Breast epithelium (tissue), 4 donors: ENCODE measurements around the gene WSB2. TPM values are rescaled to one million over a fixed set of nuclear protein-coding genes. Genes with fewer than 3 reads are reported as not detected.
"Not testable (repeated sequence)": the region's sequence is repeated elsewhere in the genome, so short reads cannot be mapped to it uniquely, and the experiment has no call there.

ENCODE experiments used
- DNase-seq, 2 donors: peaks; one replicate each; pipeline ENCODE4 v3.0.0-alpha.2; 2019; ENCODE audit warnings: low spot score in 2 of 2
- H3K27ac ChIP-seq, 2 donors: fragments of 200-600 bp; sonication (generic) in 1 of 2; one replicate each; pipeline ENCODE4 v1.5.1; 2016 to 2019; ENCODE audit warnings: mild to moderate bottlenecking in 1 of 2
- H3K27me3 ChIP-seq, 2 donors: fragments of 200-600 bp; sonication (generic) in 1 of 2; one replicate each; pipeline versions ENCODE4 v1.5.1 to v1.6.0; 2017 to 2019; ENCODE audit warnings: control low read depth in 1 of 2, mild to moderate bottlenecking in 1 of 2
- H3K36me3 ChIP-seq: fragments of 200-600 bp; one replicate; pipeline ENCODE4 v1.5.1; 2019
- H3K4me1 ChIP-seq, 2 donors: fragments of 200-600 bp; sonication (generic); one replicate each; pipeline ENCODE4 v1.5.1; 2016 to 2019; ENCODE audit warnings: control low read depth in 1 of 2
- H3K4me3 ChIP-seq, 3 donors: fragments of 200-600 bp; sonication (generic); 1 replicate in 2 of 3; 2 replicates in 1 of 3; pipeline ENCODE4 v1.5.1; 2016 to 2019; ENCODE audit warnings: mild to moderate bottlenecking in 3 of 3, moderate library complexity in 2 of 3
- H3K9me3 ChIP-seq, 2 donors: fragments of 200-600 bp; sonication (generic) in 1 of 2; one replicate each; pipeline ENCODE4 v1.5.1; 2016 to 2019; ENCODE audit warnings: control low read depth in 1 of 2
- CTCF ChIP-seq, 3 donors: fragments of 450-650 bp; IDR thresholded peaks; one replicate each; pipeline ENCODE4 v1.5.1; 2016 to 2017; ENCODE audit warnings: antibody characterized with exemption in 3 of 3, mild to moderate bottlenecking in 3 of 3, moderate library complexity in 3 of 3
- POLR2A ChIP-seq: fragments of 450-650 bp; IDR thresholded peaks from one replicate; pipeline ENCODE4 v1.6.1; 2016; ENCODE audit warnings: antibody characterized with exemption, mild to moderate bottlenecking, moderate library complexity
- POLR2AphosphoS5 ChIP-seq, 3 donors: sonication (generic); formaldehyde crosslinking; IDR thresholded peaks; one replicate each; pipeline ENCODE4 v1.6.1; 2017; ENCODE audit warnings: antibody characterized with exemption in 3 of 3
- intact Hi-C: fragments of 100-400 bp; cut with DNase I; formaldehyde crosslinking; loops from one replicate; pipeline ENCODE4 v1.15.1; 2023; ENCODE audit warnings: low total_unique reads
- total RNA-seq, 3 donors: library from RNA; depleted of rRNA; stranded (reverse); fragments of >200 nt; gene quantifications; one replicate each; pipeline ENCODE4 v1.1.0, GENCODE V29; 2016

WSB2 gene
- total RNA-seq, 3 donors from 2014 or later: 26.2 to 51.4 (median 40.0) TPM

- Histone ChIP-seq H3K27me3 (no peaks in the 10 kb centered on the region), H3K9me3 (no peaks in the 10 kb centered on the region), H3K4me3 (no peak overlapping the region), H3K27ac (no peak overlapping the region), H3K4me1 (no peaks in the 10 kb centered on the region), H3K36me3 (no peaks in the 10 kb centered on the region)
- DNase-seq: no peak
- intact Hi-C loops: loop anchor here (5.0 kb wide), 1 partner anchor 1816 kb away; no protein-coding TSS in a partner anchor
- no peak for TF ChIP-seq POLR2A
- TF ChIP-seq POLR2AphosphoS5 (IDR thresholded peaks at IDR 0.05): no peak
Measured at GRCh38 chr12:118011377-118011776, 49.6 kb downstream of the WSB2 start.

- DNase-seq: no peak
- H3K9me3 ChIP-seq: no peaks in the 10 kb centered on the region
- intact Hi-C loops: loop anchor here (5.0 kb wide), 1 partner anchor 1816 kb away; no protein-coding TSS in a partner anchor
- H3K4me1 ChIP-seq: no peaks in the 10 kb centered on the region
- H3K4me3 ChIP-seq: no peak overlapping the region
- H3K36me3 ChIP-seq: no peaks in the 10 kb centered on the region
- H3K27me3 ChIP-seq: no peaks in the 10 kb centered on the region
- no peak overlapping the region for H3K27ac ChIP-seq
- TF ChIP-seq CTCF (IDR thresholded peaks at IDR 0.05) (no peak), POLR2AphosphoS5 (IDR thresholded peaks at IDR 0.05) (no peak), POLR2A (no peak)
Measured at GRCh38 chr12:118010903-118011302, 50.1 kb downstream of the WSB2 start.

- intact Hi-C loops, DNase-seq, H3K9me3 ChIP-seq, H3K4me3 ChIP-seq, H3K27me3 ChIP-seq, H3K4me1 ChIP-seq, H3K36me3 ChIP-seq, H3K27ac ChIP-seq: not testable (repeated sequence)
Measured at GRCh38 chr12:117999806-118000205, 61.2 kb downstream of the WSB2 start.

- TF ChIP-seq POLR2AphosphoS5 (IDR thresholded peaks at IDR 0.05): no peak
- no peak for TF ChIP-seq CTCF (IDR thresholded peaks at IDR 0.05)
- TF ChIP-seq POLR2A: no peak
- H3K27ac ChIP-seq: no peak overlapping the region
- no peaks in the 10 kb centered on the region for H3K4me1 ChIP-seq
- no peak for DNase-seq
- intact Hi-C loops: no loop called here
- H3K9me3 ChIP-seq: no peaks in the 10 kb centered on the region
- H3K27me3 ChIP-seq: no peaks in the 10 kb centered on the region
- no peak overlapping the region for H3K4me3 ChIP-seq
- H3K36me3 ChIP-seq: no peaks in the 10 kb centered on the region
Measured at GRCh38 chr12:117998719-117999118, 62.3 kb downstream of the WSB2 start.

GRCh38 chr12:117994551-117995438, 66.2 kb downstream of the WSB2 start:
- Histone ChIP-seq H3K27me3 (no peaks in the 10 kb centered on the region), H3K36me3 (no peaks in the 10 kb centered on the region), H3K4me3 (no peak overlapping the region), H3K9me3 (no peaks in the 10 kb centered on the region), H3K27ac (no peak overlapping the region), H3K4me1 (no peaks in the 10 kb centered on the region)
- intact Hi-C loops: no loop called here
- no peak for DNase-seq
- no peak for TF ChIP-seq CTCF (IDR thresholded peaks at IDR 0.05)
- no peak for TF ChIP-seq POLR2A

GRCh38 chr12:117986705-117987469, 74.1 kb downstream of the WSB2 start:
- no peak overlapping the region for H3K4me3 ChIP-seq
- no peaks in the 10 kb centered on the region for H3K9me3 ChIP-seq
- H3K27me3 ChIP-seq: no peaks in the 10 kb centered on the region
- H3K4me1 ChIP-seq: no peaks in the 10 kb centered on the region
- intact Hi-C loops: no loop called here
- no peak overlapping the region for H3K27ac ChIP-seq
- TF ChIP-seq CTCF (IDR thresholded peaks at IDR 0.05) (no peak), POLR2AphosphoS5 (IDR thresholded peaks at IDR 0.05) (no peak), POLR2A (no peak)
- no peak for DNase-seq
- no peaks in the 10 kb centered on the region for H3K36me3 ChIP-seq
